Measurements from ENCODE around the gene FEN1.

DNA sequence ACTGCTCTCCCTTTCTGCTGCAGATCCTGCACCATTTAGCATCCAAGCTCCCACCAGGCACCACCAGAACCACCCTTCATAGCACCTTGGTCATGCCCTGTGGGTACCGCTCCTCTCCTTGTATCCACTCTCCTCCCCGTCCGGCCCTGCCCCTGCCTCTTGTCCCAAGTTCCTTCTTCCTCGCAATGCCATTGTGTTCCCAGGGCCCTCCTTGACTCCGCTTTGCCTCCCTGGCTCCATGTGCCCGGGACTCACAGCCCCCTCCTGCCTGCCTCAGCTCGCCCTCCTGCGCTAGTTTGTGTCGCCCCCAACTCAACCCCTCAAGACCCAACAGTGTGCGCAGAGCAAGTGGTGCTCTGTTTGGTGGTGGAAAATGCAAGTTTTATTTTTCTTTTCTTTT lies 46.2 kb downstream of the FEN1 start:
- TF ChIP-seq, protein P1, sequence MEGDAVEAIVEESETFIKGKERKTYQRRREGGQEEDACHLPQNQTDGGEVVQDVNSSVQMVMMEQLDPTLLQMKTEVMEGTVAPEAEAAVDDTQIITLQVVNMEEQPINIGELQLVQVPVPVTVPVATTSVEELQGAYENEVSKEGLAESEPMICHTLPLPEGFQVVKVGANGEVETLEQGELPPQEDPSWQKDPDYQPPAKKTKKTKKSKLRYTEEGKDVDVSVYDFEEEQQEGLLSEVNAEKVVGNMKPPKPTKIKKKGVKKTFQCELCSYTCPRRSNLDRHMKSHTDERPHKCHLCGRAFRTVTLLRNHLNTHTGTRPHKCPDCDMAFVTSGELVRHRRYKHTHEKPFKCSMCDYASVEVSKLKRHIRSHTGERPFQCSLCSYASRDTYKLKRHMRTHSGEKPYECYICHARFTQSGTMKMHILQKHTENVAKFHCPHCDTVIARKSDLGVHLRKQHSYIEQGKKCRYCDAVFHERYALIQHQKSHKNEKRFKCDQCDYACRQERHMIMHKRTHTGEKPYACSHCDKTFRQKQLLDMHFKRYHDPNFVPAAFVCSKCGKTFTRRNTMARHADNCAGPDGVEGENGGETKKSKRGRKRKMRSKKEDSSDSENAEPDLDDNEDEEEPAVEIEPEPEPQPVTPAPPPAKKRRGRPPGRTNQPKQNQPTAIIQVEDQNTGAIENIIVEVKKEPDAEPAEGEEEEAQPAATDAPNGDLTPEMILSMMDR (IDR thresholded peaks at IDR 0.05), result no peak
- TF ChIP-seq EP300 (IDR thresholded peaks at IDR 0.05), result no peak
- TF ChIP-seq POLR2A (IDR thresholded peaks at IDR 0.05), result no peak
